Thoracic aorta (tissue), 2 donors: ENCODE measurements around the gene ASAP2. TPM values are rescaled to one million over a fixed set of nuclear protein-coding genes. Genes with fewer than 3 reads are reported as not detected.
A peak's percentile ranks its signal among the peaks of the same experiment; 100 is the strongest.

ENCODE experiments used
- ATAC-seq: fragments of 150-250 bp; one replicate; pipeline ENCODE4 v1.8.0; 2017; ENCODE audit warnings: low read depth; ENCODE audit not compliant: insufficient number of reproducible peaks, low FRiP score
- DNase-seq: peaks from one replicate; pipeline ENCODE4 v3.0.0-alpha.2; 2020; ENCODE audit warnings: low spot score
- H3K27ac ChIP-seq, 2 donors: fragments of 200-600 bp; sonication (generic); 1 replicate in 1 of 2; 2 replicates in 1 of 2; pipeline ENCODE4 v1.5.1; 2016; ENCODE audit warnings: mild to moderate bottlenecking in 2 of 2, moderate library complexity in 2 of 2
- H3K27me3 ChIP-seq: fragments of 200-600 bp; sonication (generic); replicated peaks from 2 replicates; pipeline ENCODE4 v1.6.0; 2016; ENCODE audit warnings: mild to moderate bottlenecking; ENCODE audit not compliant: insufficient read depth
- H3K36me3 ChIP-seq: fragments of 200-600 bp; sonication (generic); one replicate; pipeline ENCODE4 v1.5.1; 2016
- H3K4me1 ChIP-seq, 2 donors: fragments of 200-600 bp; sonication (generic); 1 replicate in 1 of 2; 2 replicates in 1 of 2; pipeline versions ENCODE4 v1.5.1 to v1.6.0; 2016; ENCODE audit warnings: low read depth in 2 of 2, mild to moderate bottlenecking in 1 of 2; ENCODE audit not compliant: control insufficient read depth in 1 of 2
- H3K4me3 ChIP-seq: fragments of 200-600 bp; sonication (generic); 2 replicates; pipeline ENCODE4 v1.5.1; 2016; ENCODE audit warnings: mild to moderate bottlenecking
- H3K9me3 ChIP-seq: fragments of 200-600 bp; sonication (generic); 2 replicates; pipeline ENCODE4 v1.5.1; 2016
- total RNA-seq, 2 donors: library from RNA; depleted of rRNA; stranded (reverse); fragments of >200 nt; gene quantifications; one replicate each; pipeline versions ENCODE4 v1.1.0 to v1.2.3, GENCODE V29; 2016
- TF ChIP-seq, protein P1 (sequence below): fragments of 200-600 bp; sonication (generic); IDR thresholded peaks from one replicate; pipeline ENCODE4 v1.5.1; 2019; ENCODE audit warnings: antibody characterized with exemption

The ASAP2 gene
- total RNA-seq, 2 donors from 2014 or later, result 58.1 to 102 TPM

DNA sequence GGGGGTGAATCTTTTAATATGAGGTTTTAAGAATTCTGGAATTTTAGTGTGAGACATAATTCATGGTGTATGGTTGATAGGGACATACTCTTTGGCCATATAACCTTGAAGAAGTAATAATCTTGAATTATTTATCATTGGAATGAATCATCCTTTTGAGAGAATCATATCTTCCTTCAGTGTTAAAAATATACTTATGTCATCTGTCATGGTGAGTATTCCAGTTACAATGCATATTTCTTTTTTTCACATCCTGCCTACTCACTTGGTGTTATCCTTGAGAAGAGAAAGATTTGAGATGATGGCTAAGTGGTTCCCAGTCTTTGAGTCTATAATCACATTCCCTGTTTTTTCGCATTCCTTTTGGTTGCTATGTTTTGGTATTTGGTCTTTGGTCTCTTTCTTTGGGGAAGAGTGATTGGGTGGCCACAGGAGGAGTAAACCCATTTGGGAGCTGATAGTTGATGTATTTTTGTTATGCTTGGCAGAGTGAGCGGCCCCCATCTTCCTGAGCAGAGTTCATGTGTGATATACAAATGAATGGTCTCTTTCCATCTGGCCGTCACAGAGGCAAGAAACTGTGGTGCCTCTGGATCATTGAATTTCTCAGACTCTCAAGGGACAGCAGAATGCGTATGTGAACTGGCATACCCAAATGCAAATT, 21.6 kb downstream of the ASAP2 start:
- no peak for DNase-seq
- Histone ChIP-seq H3K9me3 (no peaks in the 10 kb centered on the region), H3K4me1 (peaks cover 54 to 90% of the 10 kb centered on the region in 2 donors), H3K27me3 (no peaks in the 10 kb centered on the region), H3K4me3 (no peak overlapping the region), H3K36me3 (no peaks in the 10 kb centered on the region), H3K27ac (peak overlapping the region in 1 of 2 donors; percentile 96)
- no peak for ATAC-seq
- TF ChIP-seq, protein P1, sequence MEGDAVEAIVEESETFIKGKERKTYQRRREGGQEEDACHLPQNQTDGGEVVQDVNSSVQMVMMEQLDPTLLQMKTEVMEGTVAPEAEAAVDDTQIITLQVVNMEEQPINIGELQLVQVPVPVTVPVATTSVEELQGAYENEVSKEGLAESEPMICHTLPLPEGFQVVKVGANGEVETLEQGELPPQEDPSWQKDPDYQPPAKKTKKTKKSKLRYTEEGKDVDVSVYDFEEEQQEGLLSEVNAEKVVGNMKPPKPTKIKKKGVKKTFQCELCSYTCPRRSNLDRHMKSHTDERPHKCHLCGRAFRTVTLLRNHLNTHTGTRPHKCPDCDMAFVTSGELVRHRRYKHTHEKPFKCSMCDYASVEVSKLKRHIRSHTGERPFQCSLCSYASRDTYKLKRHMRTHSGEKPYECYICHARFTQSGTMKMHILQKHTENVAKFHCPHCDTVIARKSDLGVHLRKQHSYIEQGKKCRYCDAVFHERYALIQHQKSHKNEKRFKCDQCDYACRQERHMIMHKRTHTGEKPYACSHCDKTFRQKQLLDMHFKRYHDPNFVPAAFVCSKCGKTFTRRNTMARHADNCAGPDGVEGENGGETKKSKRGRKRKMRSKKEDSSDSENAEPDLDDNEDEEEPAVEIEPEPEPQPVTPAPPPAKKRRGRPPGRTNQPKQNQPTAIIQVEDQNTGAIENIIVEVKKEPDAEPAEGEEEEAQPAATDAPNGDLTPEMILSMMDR, result no peak

DNA sequence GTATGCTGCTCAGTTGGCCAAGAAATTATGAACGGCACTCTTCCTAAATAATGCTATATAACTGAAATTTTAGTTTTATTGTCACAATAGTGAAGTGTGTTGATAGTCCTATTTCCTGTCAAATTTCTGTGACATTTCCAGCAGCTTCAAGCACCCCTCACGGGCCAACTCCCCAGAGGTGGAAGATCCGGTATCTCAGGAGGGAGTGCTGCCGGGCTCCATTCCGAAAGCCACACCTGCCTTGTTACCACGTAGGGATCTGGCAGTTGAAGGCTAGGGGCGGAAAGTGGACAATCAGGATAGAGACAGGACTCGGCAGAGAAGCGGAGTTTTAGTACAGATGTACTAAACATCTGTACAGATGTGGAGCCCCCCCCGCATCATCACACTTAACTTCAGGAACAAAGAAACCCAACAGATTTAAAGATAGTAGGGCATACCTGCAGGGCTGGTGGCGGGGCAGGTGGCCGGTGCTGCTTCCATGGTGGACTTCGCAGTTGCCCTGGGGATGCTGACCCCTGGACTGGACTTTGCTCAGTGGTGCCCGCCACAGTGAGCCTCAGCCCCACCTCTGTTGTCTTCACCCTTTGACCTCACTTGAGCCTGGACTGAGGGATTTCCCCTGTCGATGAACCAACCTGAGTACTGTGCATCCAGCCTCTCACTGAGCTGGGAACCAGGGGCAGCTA, 22.3 kb downstream of the ASAP2 start:
- ATAC-seq (no peak), DNase-seq (no peak)
- Histone ChIP-seq H3K9me3 (no peaks in the 10 kb centered on the region), H3K4me1 (peaks cover 55 to 91% of the 10 kb centered on the region in 2 donors), H3K27me3 (no peaks in the 10 kb centered on the region), H3K4me3 (no peak overlapping the region), H3K27ac (peak overlapping the region; percentile 81 to 96), H3K36me3 (no peaks in the 10 kb centered on the region)
- TF ChIP-seq, protein P1, result no peak

DNA sequence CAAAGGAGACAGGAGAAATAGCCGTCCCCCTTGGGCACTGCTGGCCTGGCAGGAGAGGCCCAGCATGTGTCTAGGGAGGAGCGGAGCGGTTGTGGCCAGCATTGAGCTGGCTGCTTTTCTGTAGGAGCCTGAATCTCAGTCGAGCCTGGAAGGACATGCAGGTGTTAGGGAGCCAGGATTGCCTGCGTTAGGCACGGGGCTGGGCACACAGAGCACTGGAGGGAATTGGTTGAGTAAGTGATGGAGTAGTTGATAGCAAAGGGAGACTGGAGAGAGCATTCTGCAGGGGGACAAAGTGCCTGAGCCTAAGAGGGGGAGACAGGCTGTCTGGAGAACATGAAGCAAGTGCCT, 22.8 kb downstream of the ASAP2 start:
- DNase-seq (no peak), ATAC-seq (no peak)
- no peak overlapping the region for H3K4me3 ChIP-seq
- peak overlapping the region; percentile 81 to 96 for H3K27ac ChIP-seq
- H3K27me3 ChIP-seq, result no peaks in the 10 kb centered on the region
- TF ChIP-seq, protein P1, result no peak
- peaks cover 59 to 97% of the 10 kb centered on the region in 2 donors for H3K4me1 ChIP-seq
- no peaks in the 10 kb centered on the region for H3K9me3 ChIP-seq
- H3K36me3 ChIP-seq, result no peaks in the 10 kb centered on the region

DNA sequence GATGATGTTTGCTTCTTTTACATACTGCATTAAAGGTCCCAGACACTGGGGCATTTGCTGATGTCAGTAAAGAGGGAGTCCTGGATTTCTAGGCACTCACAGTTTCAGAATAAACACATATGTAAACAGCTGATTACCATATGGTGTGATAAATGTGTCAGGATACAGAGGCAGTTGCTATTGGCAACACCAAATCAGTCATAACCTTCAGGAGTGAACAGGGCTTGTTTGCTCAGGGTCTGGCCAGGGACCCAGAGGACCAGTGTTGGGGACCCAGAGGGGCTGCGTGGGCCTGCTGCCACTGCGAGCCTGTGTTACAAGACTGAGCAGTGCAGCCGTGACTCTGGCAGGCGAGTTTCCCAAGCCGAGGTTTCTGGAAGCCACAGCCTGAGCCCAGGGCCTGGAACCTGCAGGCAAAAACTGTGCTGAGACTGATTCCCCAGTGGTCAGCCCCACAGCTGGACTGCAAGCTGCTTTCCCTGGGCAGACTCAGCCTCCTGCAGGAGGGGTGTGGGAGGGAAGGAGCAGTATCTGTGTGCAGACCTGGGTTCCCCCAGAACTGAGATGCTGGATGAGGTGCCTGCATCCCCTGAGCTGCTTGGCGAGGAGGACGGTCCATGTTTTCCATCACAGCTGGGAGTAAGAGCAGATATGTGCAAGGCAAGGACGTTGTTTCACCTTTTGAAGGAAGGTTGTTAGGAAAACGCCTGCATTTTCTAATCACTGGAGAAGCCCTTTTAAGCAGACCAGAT, 23.6 kb downstream of the ASAP2 start:
- TF ChIP-seq, protein P1, result no peak
- Histone ChIP-seq H3K36me3 (no peaks in the 10 kb centered on the region), H3K4me1 (peaks cover 65 to 98% of the 10 kb centered on the region in 2 donors), H3K4me3 (peak overlapping the region; percentile 41), H3K27me3 (no peaks in the 10 kb centered on the region), H3K27ac (peak overlapping the region; percentile 81 to 96), H3K9me3 (no peaks in the 10 kb centered on the region)
- ATAC-seq (no peak), DNase-seq (no peak)

DNA sequence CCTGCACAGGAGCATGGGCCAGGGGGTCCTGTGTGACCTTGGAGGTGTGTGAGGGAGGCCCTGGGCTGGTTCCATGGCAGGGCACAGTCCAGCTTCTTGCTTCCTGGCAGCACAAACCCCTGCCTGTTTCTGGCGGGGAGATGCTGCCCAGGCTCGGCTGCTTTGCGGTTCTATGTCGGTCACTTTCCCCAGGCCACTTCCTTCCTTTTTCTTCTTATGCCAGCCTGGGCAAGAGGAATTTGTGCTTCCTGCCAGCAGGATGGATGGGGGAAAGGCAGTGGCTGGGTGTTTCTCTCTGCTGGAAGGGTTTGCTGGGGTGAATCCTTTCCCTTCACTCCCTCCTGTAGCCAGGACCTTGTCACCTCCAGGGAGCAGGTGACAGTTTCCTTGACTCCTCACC, 24.3 kb downstream of the ASAP2 start:
- DNase-seq (no peak), ATAC-seq (no peak)
- peak overlapping the region; percentile 41 for H3K4me3 ChIP-seq
- H3K27ac ChIP-seq, result peak overlapping the region; percentile 81 to 96
- H3K36me3 ChIP-seq, result no peaks in the 10 kb centered on the region
- H3K4me1 ChIP-seq, result peaks cover 72 to 98% of the 10 kb centered on the region in 2 donors
- no peaks in the 10 kb centered on the region for H3K27me3 ChIP-seq
- TF ChIP-seq, protein P1, result no peak
- H3K9me3 ChIP-seq, result no peaks in the 10 kb centered on the region
